ENCODE measurements around the gene IGSF22.

- TF ChIP-seq CTCF (IDR thresholded peaks at IDR 0.05; ENCODE audit: poor library complexity, severe bottlenecking) (no peak), POLR2AphosphoS5 (IDR thresholded peaks at IDR 0.05) (no peak), REST (IDR thresholded peaks at IDR 0.05; ENCODE audit: borderline replicate concordance) (no peak), EZH2 (IDR thresholded peaks at IDR 0.05; ENCODE audit: borderline replicate concordance, insufficient read depth, low read length, poor library complexity, severe bottlenecking) (no peak)
These were observed 56.3 kb downstream of the IGSF22 start for GRCh38 chr11:18669711-18670110.
